Tibial artery (tissue), 4 donors: ENCODE measurements around the gene NUAK1.

Source experiments
- DNase-seq, 2 donors: peaks; one replicate each; pipeline ENCODE4 v3.0.0-alpha.2; 2019
- H3K27ac ChIP-seq, 2 donors: fragments of 200-600 bp; sonication (generic) in 1 of 2; 1 replicate in 1 of 2; 2 replicates in 1 of 2; pipeline ENCODE4 v1.5.1; 2018 to 2019; ENCODE audit warnings: mild to moderate bottlenecking in 1 of 2
- H3K27me3 ChIP-seq, 2 donors: fragments of 200-600 bp; sonication (generic) in 1 of 2; one replicate each; pipeline versions ENCODE4 v1.5.1 to v1.6.0; 2016 to 2019
- H3K36me3 ChIP-seq, 3 donors: fragments of 200-600 bp; sonication (generic) in 2 of 3; one replicate each; pipeline ENCODE4 v1.5.1; 2016 to 2019; ENCODE audit warnings: mild to moderate bottlenecking in 2 of 3
- H3K4me1 ChIP-seq, 4 donors: fragments of 200-600 bp; sonication (generic) in 2 of 4; 1 replicate in 3 of 4; 2 replicates in 1 of 4; pipeline ENCODE4 v1.5.1; 2016 to 2019
- H3K4me3 ChIP-seq, 2 donors: fragments of 200-600 bp; sonication (generic) in 1 of 2; 1 replicate in 1 of 2; 2 replicates in 1 of 2; pipeline ENCODE4 v1.5.1; 2018 to 2019; ENCODE audit warnings: mild to moderate bottlenecking in 2 of 2
- H3K9me3 ChIP-seq, 3 donors: fragments of 200-600 bp; sonication (generic) in 1 of 3; one replicate each; pipeline ENCODE4 v1.5.1; 2016 to 2019
- intact Hi-C: fragments of 100-400 bp; cut with DNase I; formaldehyde crosslinking; loops from one replicate; pipeline ENCODE4 v1.15.0; 2023; ENCODE audit warnings: low total_unique reads
- TF ChIP-seq, protein P1 (sequence below), 2 experiments: fragments of 200-600 bp in 1 of 2; fragments of 450-650 bp in 1 of 2; IDR thresholded peaks; one replicate each; pipeline ENCODE4 v1.5.1; 2017 to 2019; ENCODE audit warnings: antibody characterized with exemption in 2 of 2, mild to moderate bottlenecking in 1 of 2, moderate library complexity in 1 of 2

Gene NUAK1

DNA sequence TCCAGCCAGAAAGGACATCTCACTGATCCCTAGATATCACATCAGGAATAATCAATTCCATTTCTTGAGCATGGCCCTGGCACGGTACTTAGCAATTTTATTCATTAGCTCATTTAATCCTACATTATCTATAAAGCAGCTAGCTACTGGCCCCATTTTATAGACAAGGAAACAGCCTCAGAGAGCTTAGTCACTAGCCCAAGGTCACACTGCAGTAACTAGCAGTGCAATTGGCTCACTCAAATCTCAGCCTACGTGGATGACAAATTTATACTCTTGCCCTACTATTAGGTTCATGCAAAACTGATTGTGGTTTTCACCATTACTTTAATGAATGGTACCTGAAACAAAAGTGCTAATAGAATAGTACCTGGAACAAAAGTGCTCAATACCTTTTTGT, 41.7 kb downstream of the NUAK1 start:
- H3K36me3 ChIP-seq = peaks cover 0 to 10% (median 0%) of the 10 kb centered on the region in 3 donors
- peak overlapping the region; percentile 78 to 86 for H3K27ac ChIP-seq
- peaks cover 0 to 80% (median 55%) of the 10 kb centered on the region in 4 donors for H3K4me1 ChIP-seq
- no peaks in the 10 kb centered on the region for H3K9me3 ChIP-seq
- DNase-seq = no peak
- TF ChIP-seq, protein P1, sequence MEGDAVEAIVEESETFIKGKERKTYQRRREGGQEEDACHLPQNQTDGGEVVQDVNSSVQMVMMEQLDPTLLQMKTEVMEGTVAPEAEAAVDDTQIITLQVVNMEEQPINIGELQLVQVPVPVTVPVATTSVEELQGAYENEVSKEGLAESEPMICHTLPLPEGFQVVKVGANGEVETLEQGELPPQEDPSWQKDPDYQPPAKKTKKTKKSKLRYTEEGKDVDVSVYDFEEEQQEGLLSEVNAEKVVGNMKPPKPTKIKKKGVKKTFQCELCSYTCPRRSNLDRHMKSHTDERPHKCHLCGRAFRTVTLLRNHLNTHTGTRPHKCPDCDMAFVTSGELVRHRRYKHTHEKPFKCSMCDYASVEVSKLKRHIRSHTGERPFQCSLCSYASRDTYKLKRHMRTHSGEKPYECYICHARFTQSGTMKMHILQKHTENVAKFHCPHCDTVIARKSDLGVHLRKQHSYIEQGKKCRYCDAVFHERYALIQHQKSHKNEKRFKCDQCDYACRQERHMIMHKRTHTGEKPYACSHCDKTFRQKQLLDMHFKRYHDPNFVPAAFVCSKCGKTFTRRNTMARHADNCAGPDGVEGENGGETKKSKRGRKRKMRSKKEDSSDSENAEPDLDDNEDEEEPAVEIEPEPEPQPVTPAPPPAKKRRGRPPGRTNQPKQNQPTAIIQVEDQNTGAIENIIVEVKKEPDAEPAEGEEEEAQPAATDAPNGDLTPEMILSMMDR (IDR thresholded peaks at IDR 0.05) = no peak
- peak overlapping the region in 1 of 2 donors; percentile 0 for H3K4me3 ChIP-seq
- intact Hi-C loops = no loop called here
- H3K27me3 ChIP-seq = no peaks in the 10 kb centered on the region

DNA sequence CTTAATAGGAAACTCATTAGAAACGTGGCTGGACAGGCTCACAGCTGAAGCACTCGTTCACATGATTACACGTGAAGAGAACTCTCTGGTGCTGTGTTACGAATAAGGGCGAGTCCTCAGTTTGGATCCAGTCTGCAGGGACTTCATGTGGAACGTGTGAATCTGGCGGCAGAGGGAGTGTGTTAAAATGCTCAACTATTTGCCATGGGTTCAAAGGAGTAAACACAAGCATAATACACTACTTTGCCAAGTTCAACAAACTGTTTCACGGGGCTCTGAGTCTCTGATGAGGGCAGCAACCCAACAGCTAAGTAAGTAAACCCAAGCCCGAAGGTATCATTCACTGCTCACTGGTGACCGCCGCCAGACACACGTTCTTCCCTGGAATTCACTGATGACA, 42.4 kb downstream of the NUAK1 start:
- Histone ChIP-seq H3K27me3 (no peaks in the 10 kb centered on the region), H3K27ac (peak overlapping the region; percentile 78 to 86)

DNA sequence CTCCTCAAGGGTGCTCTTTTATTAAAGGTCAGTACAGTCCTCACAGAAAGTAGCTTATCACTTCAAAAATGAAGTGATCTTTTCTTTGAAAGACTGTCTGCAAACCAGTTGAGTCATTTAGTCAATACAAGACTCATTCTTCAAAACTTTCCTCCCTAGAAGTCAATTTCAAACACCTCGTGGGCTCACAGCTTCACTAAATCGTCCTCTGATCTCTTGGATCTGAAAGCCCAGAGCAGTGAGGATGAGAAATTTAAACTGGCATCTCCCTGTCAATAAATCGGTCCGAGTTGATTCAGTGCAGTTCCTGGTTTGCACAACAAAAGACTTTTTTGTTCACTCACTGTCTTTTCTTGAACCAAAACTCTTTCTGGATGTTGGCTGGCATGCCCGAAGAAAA, 44.5 kb downstream of the NUAK1 start:
- H3K9me3 ChIP-seq = no peaks in the 10 kb centered on the region
- no peaks in the 10 kb centered on the region for H3K36me3 ChIP-seq
- H3K4me1 ChIP-seq = peaks cover 7 to 86% (median 68%) of the 10 kb centered on the region in 4 donors
- no peak for DNase-seq
- no peaks in the 10 kb centered on the region for H3K27me3 ChIP-seq
- intact Hi-C loops = no loop called here
- peak overlapping the region; percentile 78 to 86 for H3K27ac ChIP-seq
- H3K4me3 ChIP-seq = no peak overlapping the region
- TF ChIP-seq, protein P1 (IDR thresholded peaks at IDR 0.05) = no peak

More for the DNA sequence above, 42.4 kb downstream of the NUAK1 start:
- H3K4me3 ChIP-seq = peak overlapping the region in 1 of 2 donors; percentile 0
- peaks cover 0 to 6% (median 0%) of the 10 kb centered on the region in 3 donors for H3K36me3 ChIP-seq
- H3K4me1 ChIP-seq = peaks cover 0 to 80% (median 56%) of the 10 kb centered on the region in 4 donors
- intact Hi-C loops = no loop called here
- TF ChIP-seq, protein P1 (IDR thresholded peaks at IDR 0.05) = no peak
- no peaks in the 10 kb centered on the region for H3K9me3 ChIP-seq
- peak; percentile 87 for DNase-seq

DNA sequence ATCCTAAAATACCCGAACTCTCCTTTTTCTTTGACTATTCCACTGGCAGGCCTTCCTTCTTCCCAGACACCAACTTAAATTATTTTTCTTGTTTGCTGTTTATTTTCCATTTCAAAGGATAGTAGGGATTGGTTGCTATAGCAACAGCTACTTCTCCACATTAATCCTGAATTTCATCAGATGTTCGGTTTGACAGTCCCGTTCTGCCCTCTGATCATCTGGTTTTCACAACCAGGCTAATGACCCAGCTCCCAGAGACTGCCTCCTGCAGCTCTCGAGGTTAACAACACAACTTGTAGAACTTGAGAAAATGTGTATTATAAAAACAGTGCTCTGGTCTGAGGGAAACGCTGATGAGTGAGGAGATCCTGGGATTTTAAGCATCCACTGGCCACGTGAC, 45.5 kb downstream of the NUAK1 start:
- TF ChIP-seq, protein P1 (IDR thresholded peaks at IDR 0.05) = no peak
- H3K27ac ChIP-seq = peak overlapping the region; percentile 78 to 86

DNA sequence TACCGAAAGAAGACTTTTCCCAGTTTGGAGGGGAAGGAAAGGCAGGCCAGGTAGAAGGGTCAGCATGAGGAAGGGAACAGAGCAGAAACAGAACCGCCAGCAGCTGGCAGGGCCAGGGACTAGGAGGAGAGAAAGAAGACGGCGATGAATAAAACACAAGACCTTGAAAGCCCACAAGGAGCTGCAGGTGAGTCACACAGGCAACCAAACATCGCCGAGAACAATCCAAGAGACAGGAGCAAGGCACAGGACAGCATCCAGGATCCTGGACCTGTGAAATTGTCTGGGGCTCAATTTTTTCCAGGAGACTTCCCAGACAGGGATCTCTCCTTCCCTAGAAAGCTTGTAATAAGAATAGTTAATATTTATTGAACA, 47.3 kb downstream of the NUAK1 start:
- Histone ChIP-seq H3K9me3 (no peaks in the 10 kb centered on the region), H3K36me3 (no peaks in the 10 kb centered on the region), H3K27me3 (no peaks in the 10 kb centered on the region), H3K4me1 (peaks cover 7 to 94% (median 78%) of the 10 kb centered on the region in 4 donors), H3K4me3 (no peak overlapping the region), H3K27ac (peak overlapping the region; percentile 78 to 86)
- intact Hi-C loops = no loop called here
- TF ChIP-seq, protein P1 (IDR thresholded peaks at IDR 0.05) = no peak
- DNase-seq = no peak

More for the DNA sequence above, 45.5 kb downstream of the NUAK1 start:
- no peaks in the 10 kb centered on the region for H3K36me3 ChIP-seq
- H3K9me3 ChIP-seq = no peaks in the 10 kb centered on the region
- intact Hi-C loops = no loop called here
- no peaks in the 10 kb centered on the region for H3K27me3 ChIP-seq
- peaks cover 7 to 95% (median 76%) of the 10 kb centered on the region in 4 donors for H3K4me1 ChIP-seq
- no peak for DNase-seq
- no peak overlapping the region for H3K4me3 ChIP-seq
